Cerebellar cortex (tissue), 1 donor: Measurements from ENCODE around the gene FBXO40.

Source experiments
- DNase-seq: peaks from one replicate; pipeline ENCODE4 v3.0.0-alpha.2; 2015; ENCODE audit warnings: low spot score

Gene FBXO40

GRCh38 chr3:121663171-121663847, 70.1 kb downstream of the FBXO40 start:
- no peak for DNase-seq

DNA sequence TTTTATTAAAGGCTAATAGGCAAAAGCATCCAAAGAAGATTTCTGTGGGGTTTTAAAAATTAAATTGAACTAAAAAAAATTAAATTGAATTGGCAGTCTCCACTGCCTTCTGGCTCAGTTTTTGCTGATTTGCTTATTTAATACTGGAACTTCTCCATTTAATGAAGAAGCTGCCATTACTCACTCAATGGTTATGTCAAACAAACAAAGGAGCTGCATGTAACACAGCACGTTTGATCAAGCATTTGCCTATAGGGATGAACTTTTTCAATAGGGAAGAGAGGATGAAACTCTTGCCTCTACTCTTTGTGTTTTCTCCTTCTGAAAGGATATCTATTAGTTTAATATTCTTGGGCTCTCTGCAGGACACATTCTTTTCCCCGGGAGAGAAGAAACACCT, 72.3 kb downstream of the FBXO40 start:
- DNase-seq: no peak

- no peak for DNase-seq
These were observed 74.2 kb downstream of the FBXO40 start for GRCh38 chr3:121667333-121667732.

DNA sequence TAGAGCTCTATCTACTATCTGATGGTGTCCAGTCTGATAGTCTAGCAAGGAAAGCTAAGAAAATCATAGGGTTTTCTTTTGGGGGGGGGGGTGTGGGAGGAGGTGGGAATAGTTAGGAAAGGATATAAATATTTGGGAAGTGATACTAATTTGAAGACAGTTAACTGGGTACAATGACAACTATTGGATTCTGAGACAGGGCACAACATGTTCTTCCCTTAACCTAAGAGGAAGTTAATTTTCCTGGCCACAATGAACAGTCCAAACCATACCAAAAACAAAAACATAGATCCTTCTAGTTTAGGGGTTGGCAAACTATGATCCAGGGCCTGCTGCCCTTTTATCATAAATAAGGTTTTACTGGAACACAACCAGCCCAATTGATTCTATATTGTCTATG, 77.5 kb downstream of the FBXO40 start:
- no peak for DNase-seq

DNA sequence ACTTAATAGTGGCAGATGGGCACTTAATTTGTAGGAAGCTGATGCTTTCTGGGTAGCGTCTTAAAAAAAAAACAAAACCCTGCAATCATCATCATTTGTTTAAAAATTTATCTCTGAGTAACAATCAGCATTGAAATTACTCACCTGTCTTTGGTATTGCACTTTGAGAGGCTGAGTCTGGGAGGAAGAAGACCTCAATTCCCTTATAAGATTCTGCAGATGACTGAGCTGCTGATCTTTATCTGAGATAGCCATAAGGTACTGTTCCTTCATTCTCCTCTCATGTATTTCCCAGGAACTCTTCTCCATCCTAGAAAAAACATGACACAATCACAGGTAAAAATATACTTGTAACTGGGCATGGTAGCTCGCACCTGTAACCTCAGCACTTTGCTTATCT, 84.0 kb downstream of the FBXO40 start:
- DNase-seq: no peak
